Activated B cell treated with CpG ODN at 0.5 μM for 24 hours (primary cell): ENCODE measurements around the gene CTIF. TPM values are rescaled to one million over a fixed set of nuclear protein-coding genes. Genes with fewer than 3 reads are reported as not detected.

Experiments
- ATAC-seq: fragments of 200-7000 bp; cut with Tn5 transposase; one replicate; pipeline ENCODE4 v1.10.0; 2021; ENCODE audit warnings: low read depth, mild to moderate bottlenecking, moderate library complexity
- CTCF ChIA-PET: fragments of 350-600 bp; sonication (Branson Sonifier 250); formaldehyde crosslinking; loops from one replicate; lab custom pipeline; 2021; ENCODE audit warnings: antibody characterized with exemption; lab: Charles Lee
- POLR2A ChIA-PET: fragments of 350-600 bp; sonication (Branson Sonifier 250); formaldehyde crosslinking; loops from one replicate; lab custom pipeline; 2021; ENCODE audit warnings: antibody characterized with exemption; lab: Charles Lee
- DNase-seq: peaks from one replicate; pipeline ENCODE4 v3.0.0; 2022
- H3K27ac Mint-ChIP-seq: one replicate; pipeline ENCODE4 v1.8.0; 2020; ENCODE audit warnings: mixed read lengths
- H3K27me3 Mint-ChIP-seq: one replicate; pipeline ENCODE4 v1.8.0; 2021; ENCODE audit warnings: mixed read lengths
- H3K36me3 Mint-ChIP-seq: one replicate; pipeline ENCODE4 v1.8.0; 2021; ENCODE audit warnings: low read depth, mixed read lengths
- H3K4me1 Mint-ChIP-seq: one replicate; pipeline ENCODE4 v1.8.0; 2021; ENCODE audit warnings: mixed read lengths
- H3K4me3 Mint-ChIP-seq: one replicate; pipeline ENCODE4 v1.8.0; 2020; ENCODE audit warnings: mild to moderate bottlenecking, mixed read lengths
- H3K9me3 Mint-ChIP-seq: one replicate; pipeline ENCODE4 v1.8.0; 2020; ENCODE audit warnings: mixed read lengths
- CTCF ChIP-seq: fragments of 200-600 bp; IDR thresholded peaks from one replicate; pipeline ENCODE4 v1.8.0; 2022; ENCODE audit warnings: antibody characterized with exemption, mild to moderate bottlenecking
- intact Hi-C: fragments of 100-400 bp; cut with micrococcal nuclease; formaldehyde crosslinking; loops from one replicate; pipeline ENCODE4 v1.15.1; 2024
- total RNA-seq: library from RNA; stranded (reverse); gene quantifications from 2 replicates; pipeline ENCODE4 v1.2.3, GENCODE V29; 2022

The CTIF gene
- total RNA-seq, 1 donor from 2014 or later: 9.3 TPM

GRCh38 chr18:48762022-48762421, 223.2 kb downstream of the CTIF start:
- POLR2A ChIA-PET: no interaction called here
- no peaks in the 10 kb centered on the region for H3K27me3 Mint-ChIP-seq
- H3K27ac Mint-ChIP-seq: no peak overlapping the region
- ATAC-seq (no peak), DNase-seq (no peak)
- intact Hi-C loops: no loop called here
- CTCF ChIA-PET: no interaction called here
- no peak for TF ChIP-seq CTCF
- H3K4me3 Mint-ChIP-seq: no peak overlapping the region
- no peaks in the 10 kb centered on the region for H3K4me1 Mint-ChIP-seq
- H3K9me3 Mint-ChIP-seq: no peaks in the 10 kb centered on the region
- H3K36me3 Mint-ChIP-seq: peaks cover 4% of the 10 kb centered on the region

- Mint-ChIP-seq H3K9me3 (no peaks in the 10 kb centered on the region), H3K27me3 (no peaks in the 10 kb centered on the region), H3K36me3 (peaks cover 2% of the 10 kb centered on the region), H3K4me1 (no peaks in the 10 kb centered on the region), H3K27ac (no peak overlapping the region), H3K4me3 (no peak overlapping the region)
- ATAC-seq: no peak
- DNase-seq: no peak
- CTCF ChIA-PET: no interaction called here
- intact Hi-C loops: no loop called here
- no peak for TF ChIP-seq CTCF
- POLR2A ChIA-PET: no interaction called here
Observed at GRCh38 chr18:48762836-48763718, 224.2 kb downstream of the CTIF start.

- POLR2A ChIA-PET: no interaction called here
- CTCF ChIA-PET: no interaction called here
- ATAC-seq (no peak), DNase-seq (no peak)
- Mint-ChIP-seq H3K27me3 (no peaks in the 10 kb centered on the region), H3K27ac (no peak overlapping the region), H3K36me3 (peaks cover 2% of the 10 kb centered on the region), H3K9me3 (no peaks in the 10 kb centered on the region), H3K4me3 (no peak overlapping the region), H3K4me1 (no peaks in the 10 kb centered on the region)
- TF ChIP-seq CTCF: no peak
- intact Hi-C loops: no loop called here
Observed at GRCh38 chr18:48763719-48764100, 224.9 kb downstream of the CTIF start.

- no peak overlapping the region for H3K27ac Mint-ChIP-seq
- intact Hi-C loops: no loop called here
- TF ChIP-seq CTCF: no peak
- no peaks in the 10 kb centered on the region for H3K9me3 Mint-ChIP-seq
- DNase-seq: no peak
- H3K4me1 Mint-ChIP-seq: no peaks in the 10 kb centered on the region
- H3K27me3 Mint-ChIP-seq: no peaks in the 10 kb centered on the region
- peaks cover 2% of the 10 kb centered on the region for H3K36me3 Mint-ChIP-seq
- ChIA-PET POLR2A (no interaction called here), CTCF (no interaction called here)
- no peak for ATAC-seq
- no peak overlapping the region for H3K4me3 Mint-ChIP-seq
Observed at GRCh38 chr18:48765053-48765452, 226.2 kb downstream of the CTIF start.

GRCh38 chr18:48766026-48766425, 227.2 kb downstream of the CTIF start:
- no peak overlapping the region for H3K27ac Mint-ChIP-seq
- ChIA-PET CTCF (no interaction called here), POLR2A (no interaction called here)

More at GRCh38 chr18:48766026-48766425, 227.2 kb downstream of the CTIF start:
- TF ChIP-seq CTCF: no peak
- intact Hi-C loops: no loop called here
- Mint-ChIP-seq H3K4me3 (no peak overlapping the region), H3K36me3 (peaks cover 2% of the 10 kb centered on the region), H3K9me3 (no peaks in the 10 kb centered on the region), H3K27me3 (peaks cover 1% of the 10 kb centered on the region), H3K4me1 (no peaks in the 10 kb centered on the region)
- DNase-seq: no peak
- no peak for ATAC-seq
